SKM-1 treated with dmso at 0.1 percent for 144 hours (cell line): Measurements from ENCODE around the gene TMEM123.
"Not testable (repeated sequence)": the region's sequence is repeated elsewhere in the genome, so short reads cannot be mapped to it uniquely, and the experiment has no call there.

Experiments
- DNase-seq: peaks from one replicate; lab custom pipeline; 2025; ENCODE audit not compliant: unreplicated experiment; lab: John Stamatoyannopoulos, UW

Gene TMEM123

DNA sequence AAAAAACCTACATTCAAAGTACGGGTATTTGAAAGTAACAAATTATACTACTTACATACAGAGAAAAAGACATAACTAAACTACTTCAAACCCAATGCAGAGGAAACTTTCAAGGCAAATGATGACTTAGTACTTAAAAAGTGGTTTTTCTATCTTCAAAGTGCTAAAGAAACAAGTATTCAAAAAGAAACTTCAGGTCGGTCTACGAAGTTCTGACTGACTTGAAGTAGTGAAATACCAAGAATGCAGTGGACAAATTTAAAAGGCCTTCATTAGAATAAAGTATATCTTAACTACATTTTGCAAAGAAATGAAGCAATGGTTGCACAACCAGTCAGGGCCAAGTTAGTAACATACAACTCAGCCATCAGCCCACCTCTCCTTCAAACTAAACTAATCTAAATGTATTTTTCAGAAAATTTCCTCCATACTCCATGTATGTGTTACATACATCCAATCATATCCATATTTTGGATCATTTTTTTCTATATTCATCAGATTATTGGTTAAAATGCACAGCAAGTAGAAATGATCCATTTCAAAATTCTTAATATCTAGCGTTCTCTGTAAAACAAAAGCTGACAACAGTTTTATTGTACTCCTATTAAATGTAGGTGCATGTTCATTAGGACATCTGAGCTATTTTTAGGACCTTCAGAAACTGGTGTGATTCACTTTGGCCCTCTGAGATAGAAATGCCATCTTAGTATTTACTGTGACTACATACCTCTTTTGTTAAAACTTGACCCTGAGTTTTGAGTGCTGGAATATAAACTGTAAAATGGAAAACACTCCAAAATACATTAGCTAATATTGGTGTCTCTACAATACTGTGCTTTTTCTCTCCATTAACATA, 55.6 kb downstream of the TMEM123 start:
- DNase-seq = no peak

DNA sequence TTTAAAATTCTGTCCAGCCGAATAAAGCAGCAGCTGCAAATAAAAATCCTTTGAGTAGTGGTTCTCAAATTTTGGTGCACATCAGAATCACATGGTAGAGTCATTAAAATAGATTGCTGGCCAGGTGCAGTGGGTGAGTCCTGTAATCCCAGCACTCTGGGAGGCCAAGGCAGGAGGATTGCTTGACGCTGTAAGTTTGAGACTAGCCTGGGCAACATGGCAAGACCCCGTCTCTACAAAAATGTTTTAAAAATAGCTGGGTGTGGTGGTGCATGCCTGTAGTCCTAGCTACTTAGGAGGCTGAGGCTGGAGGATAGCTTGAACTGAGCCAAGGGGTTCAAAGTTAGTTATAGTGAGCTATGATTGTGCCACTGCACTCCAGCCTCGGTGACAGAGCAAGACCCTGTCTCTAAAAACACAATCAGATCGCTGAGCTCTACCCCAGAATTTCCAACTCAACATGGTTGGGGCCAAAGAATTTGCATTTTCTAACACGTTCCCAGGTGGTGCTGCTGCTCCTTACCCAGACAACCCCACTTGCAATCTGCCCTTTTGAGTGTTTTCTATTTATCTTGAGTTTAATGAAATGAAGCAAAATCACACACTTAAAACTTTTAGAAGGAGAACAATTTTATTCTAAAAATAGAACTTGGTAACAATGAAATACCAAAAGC, 56.7 kb downstream of the TMEM123 start:
- DNase-seq = no peak

- DNase-seq = no peak
Observed at GRCh38 chr11:102393272-102393730, 59.3 kb downstream of the TMEM123 start.

DNA sequence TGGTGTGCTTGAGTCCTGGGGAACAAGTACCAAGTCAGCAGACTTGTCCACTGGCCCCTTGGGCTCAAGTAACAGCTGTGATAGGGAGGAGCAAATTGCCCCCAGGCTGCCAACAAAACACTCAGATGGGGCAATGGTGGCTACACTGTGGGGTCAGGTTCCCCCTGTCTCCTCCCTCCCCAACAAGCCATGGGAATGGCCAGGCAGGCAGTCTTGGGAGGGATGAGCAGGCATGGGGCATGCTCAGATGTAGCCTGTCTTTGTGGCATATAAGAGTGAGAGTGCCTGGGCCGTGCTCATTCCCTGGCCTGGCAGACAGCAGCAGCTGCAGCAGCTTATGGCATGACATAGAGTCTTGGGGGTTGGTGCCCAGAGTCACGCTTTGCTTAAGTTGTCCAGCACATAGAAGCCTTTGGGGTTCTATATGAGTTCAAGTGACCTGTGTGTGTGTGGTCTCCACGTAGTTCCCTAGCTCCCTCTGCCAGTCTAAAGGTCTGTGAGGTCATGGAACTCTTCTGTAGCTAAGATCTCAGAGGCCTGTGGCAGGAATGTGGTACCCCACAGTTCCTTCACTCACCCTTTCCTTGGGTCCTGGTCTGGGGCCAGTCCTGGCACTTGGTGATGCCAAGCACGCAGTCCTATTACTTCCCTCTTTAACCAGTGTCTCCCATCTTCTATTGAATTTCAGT, 60.9 kb downstream of the TMEM123 start:
- no peak for DNase-seq

GRCh38 chr11:102390667-102391465, 61.7 kb downstream of the TMEM123 start:
- DNase-seq = peak; percentile 47

DNA sequence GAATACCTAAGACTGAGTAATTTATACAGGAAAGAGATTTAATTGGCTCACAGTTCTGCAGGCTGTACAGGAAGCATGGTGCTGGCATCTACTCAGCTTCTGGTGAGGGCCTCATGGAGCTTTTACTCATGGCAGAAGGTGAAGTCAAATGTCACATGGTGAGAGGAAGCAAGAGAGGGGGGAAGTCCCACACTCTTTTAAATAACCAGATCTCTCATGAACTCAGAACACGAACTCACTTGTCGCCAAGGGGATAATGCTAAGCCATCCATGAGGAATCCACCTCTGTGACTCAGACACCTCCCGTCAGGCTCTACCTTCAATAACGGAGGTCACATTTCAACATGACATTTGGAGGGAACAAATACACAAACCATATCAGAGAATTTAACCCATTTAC, 63.3 kb downstream of the TMEM123 start:
- no peak for DNase-seq

GRCh38 chr11:102387043-102387781, 65.4 kb downstream of the TMEM123 start:
- no peak for DNase-seq

DNA sequence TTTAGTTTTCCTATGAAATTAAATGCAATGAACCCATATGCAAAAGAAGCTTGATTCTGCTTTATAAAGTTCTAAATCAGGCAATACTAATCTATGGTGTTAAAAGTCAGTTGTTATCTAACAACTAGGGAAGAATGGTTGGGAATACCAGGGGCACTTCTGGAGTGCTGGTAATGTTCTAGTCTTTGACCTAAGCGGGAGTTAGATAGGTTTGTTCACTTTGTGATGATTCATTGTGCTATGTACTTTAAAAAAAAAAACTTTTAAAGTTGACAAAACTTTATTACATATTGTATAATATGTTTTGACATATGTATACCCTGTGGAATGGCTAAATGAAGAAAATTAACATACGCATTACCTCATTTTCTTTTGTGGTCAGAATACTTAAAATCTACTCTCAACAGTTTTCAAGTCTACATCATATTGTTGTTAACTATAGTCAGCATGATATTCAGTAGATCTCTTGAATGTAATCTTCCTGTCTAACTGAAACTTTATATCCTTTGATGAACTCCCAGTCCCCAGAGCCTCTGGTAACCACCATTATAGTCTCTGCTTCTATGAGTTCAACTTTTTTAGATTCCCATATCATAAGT, 66.3 kb downstream of the TMEM123 start:
- no peak for DNase-seq

- DNase-seq = no peak
Observed at GRCh38 chr11:102385085-102386007, 67.2 kb downstream of the TMEM123 start.

DNA sequence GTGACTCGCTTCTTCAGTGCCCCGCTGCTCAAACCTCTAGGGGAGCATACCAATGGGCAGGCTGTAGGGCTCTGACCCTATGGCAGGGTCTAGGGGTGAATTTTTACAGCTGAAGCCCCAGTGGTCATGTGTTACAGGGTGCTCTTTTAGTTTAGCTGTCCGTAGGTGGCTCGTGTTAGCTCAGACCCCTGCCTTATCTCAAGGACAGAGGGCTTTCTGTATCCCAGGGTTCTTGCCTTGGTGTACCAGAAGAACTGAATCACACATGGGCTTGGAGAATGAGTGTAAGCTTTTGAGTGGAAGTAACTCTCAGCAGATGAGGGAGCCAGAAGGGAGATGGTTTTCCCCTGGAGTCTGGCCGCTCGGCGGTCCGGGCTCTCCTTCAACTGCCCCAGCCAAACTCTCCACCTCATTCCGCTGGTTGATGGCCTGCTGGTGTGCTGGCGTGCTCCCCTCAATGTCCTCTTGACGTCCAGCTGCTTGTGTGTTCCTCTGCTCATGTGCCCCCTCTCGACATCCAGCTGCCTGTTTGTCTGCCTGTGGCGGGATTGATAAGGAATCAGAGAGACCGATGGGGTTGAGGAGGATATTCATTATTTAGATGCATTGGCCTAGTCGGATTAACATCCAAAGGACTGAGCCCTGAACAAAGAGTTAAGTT, 68.0 kb downstream of the TMEM123 start:
- no peak for DNase-seq

DNA sequence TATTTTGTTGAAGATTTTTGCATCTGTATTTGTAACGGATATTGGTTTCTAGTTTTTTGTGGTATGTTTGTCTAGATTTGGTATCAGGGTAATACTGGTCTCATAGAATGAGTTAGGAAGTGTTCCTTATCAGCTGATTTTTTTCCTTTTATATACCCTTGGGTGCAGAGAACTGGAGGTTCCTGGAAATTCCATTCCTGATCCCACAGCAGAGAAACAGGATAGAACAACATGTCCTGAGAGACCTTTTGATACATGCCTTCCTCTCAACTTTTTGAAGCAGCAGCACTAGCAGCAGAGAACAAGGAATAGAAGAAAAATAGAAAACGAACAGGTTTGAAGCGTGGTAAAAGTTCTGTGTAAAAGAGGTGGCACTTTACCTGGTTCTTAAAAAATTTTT, 68.7 kb downstream of the TMEM123 start:
- no peak for DNase-seq

DNA sequence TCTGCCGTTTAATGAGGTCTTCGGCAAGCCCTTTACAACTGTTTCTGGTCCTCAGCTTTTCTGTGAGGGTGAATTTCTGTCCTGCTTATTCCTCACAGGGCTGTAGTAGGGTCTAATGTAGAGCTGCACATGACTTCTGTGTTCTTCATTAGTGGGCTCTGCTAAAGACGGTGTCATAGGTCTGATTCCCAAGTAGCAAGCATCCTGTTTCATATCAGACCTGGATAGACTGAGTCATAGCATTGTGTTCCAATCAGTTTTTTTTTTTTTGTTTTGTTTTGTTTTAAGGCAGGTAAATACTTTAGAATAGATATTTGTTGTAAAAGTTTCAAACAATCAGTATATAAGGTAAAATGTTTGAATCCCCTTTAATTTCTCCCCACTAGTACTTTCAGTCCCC, 70.2 kb downstream of the TMEM123 start:
- DNase-seq = no peak

- no peak for DNase-seq
Observed at GRCh38 chr11:102378818-102379217, 73.7 kb downstream of the TMEM123 start.

- no peak for DNase-seq
Observed at GRCh38 chr11:102377891-102378290, 74.7 kb downstream of the TMEM123 start.

GRCh38 chr11:102375720-102376399, 76.7 kb downstream of the TMEM123 start:
- no peak for DNase-seq

DNA sequence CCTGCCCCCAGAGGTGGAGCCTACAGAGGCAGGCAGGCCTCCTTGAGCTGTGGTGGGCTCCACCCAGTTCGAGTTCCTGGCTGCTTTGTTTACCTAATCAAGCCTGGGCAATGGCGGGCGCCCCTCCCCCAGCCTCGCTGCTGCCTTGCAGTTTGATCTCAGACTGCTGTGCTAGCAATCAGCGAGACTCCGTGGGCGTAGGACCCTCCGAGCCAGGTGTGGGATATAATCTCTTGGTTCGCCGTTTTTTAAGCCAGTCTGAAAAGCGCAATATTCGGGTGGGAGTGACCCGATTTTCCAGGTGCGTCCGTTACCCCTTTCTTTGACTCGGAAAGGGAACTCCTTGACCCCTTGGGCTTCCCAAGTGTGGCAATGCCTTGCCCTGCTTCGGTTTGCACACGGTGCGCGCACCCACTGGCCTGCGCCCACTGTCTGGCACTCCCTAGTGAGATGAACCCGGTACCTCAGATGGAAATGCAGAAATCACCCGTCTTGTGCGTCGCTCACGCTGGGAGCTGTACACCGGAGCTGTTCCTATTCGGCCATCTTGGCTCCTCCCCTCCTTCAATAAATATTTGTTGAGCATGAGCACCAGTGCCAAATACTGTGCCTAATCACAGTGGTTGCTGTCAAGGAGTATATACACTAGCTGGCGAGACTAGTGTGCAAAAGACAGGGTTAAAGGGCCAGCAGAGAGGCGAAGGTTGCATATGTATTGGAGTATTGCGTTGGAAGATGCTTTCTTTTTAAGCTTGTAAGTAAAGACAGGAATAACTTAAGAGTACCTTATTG, 77.7 kb downstream of the TMEM123 start:
- not testable (repeated sequence) for DNase-seq

- no peak for DNase-seq
Observed at GRCh38 chr11:102368472-102368871, 84.1 kb downstream of the TMEM123 start.
